HCT116 (cell line): ENCODE measurements around the gene PIK3R1.

Source experiments
- EZH2phosphoT487 ChIP-seq: fragments of 200-600 bp; IDR thresholded peaks from 2 replicates; pipeline ENCODE4 v1.6.1; 2018; ENCODE audit warnings: antibody characterized with exemption, borderline replicate concordance
- POLR2A ChIP-seq: IDR thresholded peaks from 2 replicates; pipeline ENCODE4 v1.7.0; 2011; ENCODE audit warnings: borderline replicate concordance; ENCODE audit not compliant: insufficient read depth, insufficient read length; ENCODE audit errors: extremely low read depth
- SRF ChIP-seq: IDR thresholded peaks from 2 replicates; pipeline ENCODE4 v1.6.1; 2012; ENCODE audit warnings: low read depth
- ZNF274 ChIP-seq: fragments of 200-500 bp; sonication (Bioruptor generic); IDR thresholded peaks from 2 replicates; pipeline ENCODE4 v1.6.1; 2014; ENCODE audit warnings: mild to moderate bottlenecking, low read depth, low read length, inconsistent platforms
- TF ChIP-seq, protein P1 (sequence below), 3 experiments: fragments of 200-600 bp in 1 of 3; sonication (generic) in 1 of 3; IDR thresholded peaks in 2 of 3; conservative IDR thresholded peaks in 1 of 3; 2 replicates each; pipeline ENCODE4 v1.5.1; 2012 to 2017; ENCODE audit warnings: low read depth in 2 of 3, low read length in 2 of 3, antibody characterized with exemption in 1 of 3, borderline replicate concordance in 1 of 3, control low read depth in 1 of 3, mild to moderate bottlenecking in 1 of 3, mixed read lengths in 1 of 3, mixed run types in 1 of 3, moderate library complexity in 1 of 3; ENCODE audit not compliant: insufficient read depth in 1 of 3

DNA sequence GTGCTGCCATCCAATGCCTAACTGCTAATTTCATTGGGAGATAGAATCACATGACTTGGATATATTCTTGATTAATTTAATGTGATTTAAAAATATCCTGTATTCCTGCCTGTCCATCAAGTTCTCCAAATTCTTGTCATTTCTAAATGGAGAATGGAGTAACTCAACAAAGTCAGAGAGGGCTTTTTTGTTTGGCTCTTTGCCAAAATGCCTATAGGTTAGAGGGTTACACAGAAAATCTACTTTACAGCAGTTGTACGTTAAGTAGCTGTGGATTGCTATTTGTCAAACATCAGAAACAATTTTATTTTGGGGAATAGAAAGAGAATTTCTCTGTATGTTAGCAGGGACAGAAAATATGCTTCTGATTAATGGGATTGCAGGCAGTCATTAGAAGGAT is 5.9 kb downstream of the PIK3R1 start:
- no peak for TF ChIP-seq POLR2A
- TF ChIP-seq, protein P1, sequence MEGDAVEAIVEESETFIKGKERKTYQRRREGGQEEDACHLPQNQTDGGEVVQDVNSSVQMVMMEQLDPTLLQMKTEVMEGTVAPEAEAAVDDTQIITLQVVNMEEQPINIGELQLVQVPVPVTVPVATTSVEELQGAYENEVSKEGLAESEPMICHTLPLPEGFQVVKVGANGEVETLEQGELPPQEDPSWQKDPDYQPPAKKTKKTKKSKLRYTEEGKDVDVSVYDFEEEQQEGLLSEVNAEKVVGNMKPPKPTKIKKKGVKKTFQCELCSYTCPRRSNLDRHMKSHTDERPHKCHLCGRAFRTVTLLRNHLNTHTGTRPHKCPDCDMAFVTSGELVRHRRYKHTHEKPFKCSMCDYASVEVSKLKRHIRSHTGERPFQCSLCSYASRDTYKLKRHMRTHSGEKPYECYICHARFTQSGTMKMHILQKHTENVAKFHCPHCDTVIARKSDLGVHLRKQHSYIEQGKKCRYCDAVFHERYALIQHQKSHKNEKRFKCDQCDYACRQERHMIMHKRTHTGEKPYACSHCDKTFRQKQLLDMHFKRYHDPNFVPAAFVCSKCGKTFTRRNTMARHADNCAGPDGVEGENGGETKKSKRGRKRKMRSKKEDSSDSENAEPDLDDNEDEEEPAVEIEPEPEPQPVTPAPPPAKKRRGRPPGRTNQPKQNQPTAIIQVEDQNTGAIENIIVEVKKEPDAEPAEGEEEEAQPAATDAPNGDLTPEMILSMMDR (IDR thresholded peaks at IDR 0.05 in 2 of 3, conservative IDR thresholded peaks at IDR 0.05 in 1 of 3; ENCODE audit: borderline replicate concordance in 1 of 3, insufficient read depth in 1 of 3, low read depth in 2 of 3, low read length in 2 of 3): no peak
- no peak for TF ChIP-seq ZNF274
- TF ChIP-seq SRF: no peak
- TF ChIP-seq EZH2phosphoT487: no peak
